ENCODE results near the gene CLIP2.

DNA sequence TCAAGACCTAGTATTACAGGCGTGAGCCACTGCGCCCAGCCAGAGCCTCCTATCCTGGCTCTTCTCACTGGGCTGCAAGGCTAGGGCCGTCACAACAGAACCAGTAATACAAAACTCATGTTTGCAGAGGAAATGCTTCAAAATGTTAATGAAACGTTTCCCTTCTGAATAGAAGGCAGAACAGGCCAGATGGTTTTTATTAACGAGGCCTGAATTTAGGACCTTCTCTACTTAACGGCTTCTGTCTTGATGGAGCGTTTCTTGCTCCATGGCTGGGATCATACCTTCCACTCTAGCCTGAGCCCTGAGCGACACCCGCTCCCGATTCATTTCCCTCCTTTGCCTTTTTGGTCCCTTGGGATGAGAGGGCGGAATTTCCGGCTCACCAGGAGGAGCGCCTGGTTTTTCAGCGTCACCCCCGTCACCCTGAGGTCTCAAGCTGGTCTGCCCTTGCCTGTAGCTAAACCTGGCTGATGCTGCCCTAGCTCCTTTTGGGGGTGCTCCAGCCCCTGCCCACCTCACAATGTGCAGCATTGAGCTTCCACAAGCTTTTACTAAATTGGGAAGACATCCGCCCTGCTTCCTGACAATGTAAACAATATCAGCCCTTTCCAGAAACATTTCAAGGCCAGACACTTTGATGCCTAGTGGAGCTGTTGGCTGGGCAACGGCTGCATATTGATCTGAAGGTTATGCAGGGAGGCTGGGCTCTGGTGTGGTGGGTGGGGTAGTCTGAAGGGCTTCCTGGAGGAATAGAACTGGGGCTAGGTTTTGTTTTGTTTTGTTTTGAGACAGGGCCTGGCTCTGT is 5.2 kb downstream of the CLIP2 start:
- TF ChIP-seq, protein P1, sequence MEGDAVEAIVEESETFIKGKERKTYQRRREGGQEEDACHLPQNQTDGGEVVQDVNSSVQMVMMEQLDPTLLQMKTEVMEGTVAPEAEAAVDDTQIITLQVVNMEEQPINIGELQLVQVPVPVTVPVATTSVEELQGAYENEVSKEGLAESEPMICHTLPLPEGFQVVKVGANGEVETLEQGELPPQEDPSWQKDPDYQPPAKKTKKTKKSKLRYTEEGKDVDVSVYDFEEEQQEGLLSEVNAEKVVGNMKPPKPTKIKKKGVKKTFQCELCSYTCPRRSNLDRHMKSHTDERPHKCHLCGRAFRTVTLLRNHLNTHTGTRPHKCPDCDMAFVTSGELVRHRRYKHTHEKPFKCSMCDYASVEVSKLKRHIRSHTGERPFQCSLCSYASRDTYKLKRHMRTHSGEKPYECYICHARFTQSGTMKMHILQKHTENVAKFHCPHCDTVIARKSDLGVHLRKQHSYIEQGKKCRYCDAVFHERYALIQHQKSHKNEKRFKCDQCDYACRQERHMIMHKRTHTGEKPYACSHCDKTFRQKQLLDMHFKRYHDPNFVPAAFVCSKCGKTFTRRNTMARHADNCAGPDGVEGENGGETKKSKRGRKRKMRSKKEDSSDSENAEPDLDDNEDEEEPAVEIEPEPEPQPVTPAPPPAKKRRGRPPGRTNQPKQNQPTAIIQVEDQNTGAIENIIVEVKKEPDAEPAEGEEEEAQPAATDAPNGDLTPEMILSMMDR (conservative IDR thresholded peaks at IDR 0.05; ENCODE audit: low read length), result no peak
- TF ChIP-seq EZH2phosphoT487 (IDR thresholded peaks at IDR 0.05; ENCODE audit: borderline replicate concordance), result no peak

Measured in Loucy (cell line).